ENCODE data around the gene OTOG.

OTOG gene

GRCh38 chr11:17653611-17654010, 106.6 kb downstream of the OTOG start:
- no peak for DNase-seq

- DNase-seq, result no peak
These were observed 108.6 kb downstream of the OTOG start for GRCh38 chr11:17655682-17656081.

DNA sequence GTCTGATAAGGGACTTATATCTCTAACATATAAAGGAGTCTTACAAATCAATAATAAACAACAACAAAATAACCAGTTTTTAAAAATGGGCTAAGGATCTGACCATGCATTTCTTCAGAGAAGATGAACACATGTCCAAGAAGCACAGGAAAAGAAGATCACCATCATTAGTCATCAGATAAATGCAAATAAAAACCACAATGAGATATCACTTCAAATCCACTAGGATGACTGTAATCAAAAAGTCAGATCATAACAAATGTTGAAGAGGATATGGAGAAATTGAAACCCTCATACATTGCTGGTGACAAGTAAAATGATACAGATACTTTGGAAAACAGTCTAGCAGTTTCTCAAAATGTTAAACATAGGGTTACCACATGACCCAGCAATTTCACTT, 111.2 kb downstream of the OTOG start:
- no peak for DNase-seq

DNA sequence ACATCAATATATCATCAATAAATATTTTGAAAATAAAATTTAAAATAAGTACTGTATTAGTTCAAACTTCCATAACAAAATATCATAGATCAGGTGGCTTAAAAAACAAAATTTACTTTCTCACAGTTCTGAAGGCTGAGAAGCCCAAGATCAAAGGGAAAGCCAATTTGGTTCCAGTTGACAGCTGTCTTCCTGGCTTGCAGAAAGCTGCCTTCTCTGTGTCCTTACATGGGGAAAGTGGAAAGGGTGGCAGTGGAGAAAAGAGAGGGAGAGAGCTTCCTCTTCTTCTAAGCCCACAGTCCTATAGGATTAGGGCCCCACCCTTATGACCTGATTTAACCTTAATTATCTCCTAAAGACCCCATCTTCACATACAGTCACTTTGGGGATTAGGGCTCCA, 121.1 kb downstream of the OTOG start:
- DNase-seq, result no peak

DNA sequence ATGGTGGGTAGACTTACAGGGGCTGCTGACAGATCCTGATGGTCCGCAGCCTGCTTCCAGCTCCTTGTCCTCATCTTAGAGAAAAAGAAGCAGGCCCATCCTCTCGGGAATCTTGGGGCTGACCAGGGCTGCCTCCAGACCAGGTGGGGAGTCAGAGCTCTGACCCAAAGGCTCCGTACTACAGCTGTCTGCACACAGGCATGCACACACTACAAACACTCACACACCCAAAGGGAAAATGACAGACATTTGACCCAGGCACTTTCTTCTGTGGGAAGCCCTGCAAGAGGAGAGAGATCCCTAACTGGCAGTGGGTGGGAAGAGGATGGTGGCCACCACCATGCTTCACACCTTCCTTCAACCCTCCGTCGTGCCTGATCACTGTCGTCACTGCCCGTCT, 125.4 kb downstream of the OTOG start:
- DNase-seq, result no peak

DNA sequence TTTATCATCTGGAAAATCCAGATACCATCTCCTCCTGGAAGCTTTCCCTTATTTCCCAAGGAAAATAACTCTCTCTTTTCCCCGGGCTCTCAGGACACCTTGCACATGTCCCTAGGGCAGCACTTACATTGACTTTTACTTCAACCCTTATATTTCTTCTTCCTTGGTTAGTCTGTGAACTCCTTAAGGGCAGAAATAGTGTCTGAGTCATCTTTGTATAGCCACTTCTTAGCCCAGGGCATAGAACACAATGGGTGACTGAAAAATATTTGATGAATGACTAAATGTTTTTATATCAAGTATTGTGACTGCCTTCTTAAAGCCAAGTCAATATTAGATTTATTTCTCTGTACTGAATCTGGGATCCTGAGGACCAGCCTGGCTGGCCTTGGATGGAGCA, 126.9 kb downstream of the OTOG start:
- no peak for DNase-seq

DNA sequence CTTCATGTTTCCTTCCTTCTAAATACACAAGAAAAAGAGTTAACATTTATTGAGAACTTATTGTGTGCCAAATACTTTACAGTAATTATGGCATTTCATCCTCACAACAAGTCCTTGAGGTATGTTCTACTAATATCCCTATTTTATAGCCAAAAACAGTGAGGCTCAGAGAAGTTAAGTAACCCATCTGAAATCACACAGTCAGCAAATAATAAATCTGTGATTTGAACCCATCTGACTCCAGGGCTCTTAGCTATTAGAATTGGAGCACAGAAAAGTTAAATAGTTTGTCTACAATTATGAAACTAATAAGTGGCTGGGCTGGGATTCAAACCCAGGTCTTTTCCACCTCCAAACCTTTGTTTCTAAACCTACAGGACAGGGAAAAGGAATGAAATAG, 135.8 kb downstream of the OTOG start:
- DNase-seq, result no peak

DNA sequence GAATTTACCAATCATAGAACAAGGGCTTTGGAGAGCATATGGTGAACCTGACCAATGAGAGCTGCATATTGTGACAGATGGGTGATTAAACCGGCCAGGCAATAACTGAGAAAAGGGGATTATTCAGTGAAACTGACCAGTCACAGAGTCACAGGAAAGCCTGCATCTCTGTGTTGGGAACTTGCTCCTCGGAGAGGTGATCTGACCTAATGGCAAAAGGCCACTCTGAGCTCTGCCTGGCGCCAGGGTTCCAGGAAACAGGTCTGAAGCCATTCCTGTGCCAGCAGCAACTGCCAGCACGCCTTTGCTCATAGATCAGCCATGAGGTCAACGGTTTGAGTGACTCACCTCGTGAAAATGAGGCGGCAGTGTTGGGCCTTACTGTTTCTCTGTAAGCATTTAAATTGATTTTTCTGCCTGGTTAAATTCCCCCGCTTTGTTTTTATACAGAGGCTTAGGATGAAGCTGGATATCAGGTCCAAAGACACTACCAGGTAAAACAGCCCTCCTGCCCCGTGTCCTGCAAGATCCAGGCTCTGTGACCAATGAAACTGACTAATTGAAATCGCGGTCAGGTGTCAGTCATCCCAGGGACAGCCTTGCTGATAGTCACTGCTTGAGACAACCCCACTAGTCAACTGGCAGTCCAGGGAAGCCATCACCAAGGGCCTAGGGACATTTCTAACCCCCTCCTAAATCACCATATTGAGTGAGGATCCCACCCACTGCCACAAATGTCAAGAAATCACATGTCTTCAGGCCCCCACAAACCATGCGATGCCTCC, 136.5 kb downstream of the OTOG start:
- no peak for DNase-seq

DNA sequence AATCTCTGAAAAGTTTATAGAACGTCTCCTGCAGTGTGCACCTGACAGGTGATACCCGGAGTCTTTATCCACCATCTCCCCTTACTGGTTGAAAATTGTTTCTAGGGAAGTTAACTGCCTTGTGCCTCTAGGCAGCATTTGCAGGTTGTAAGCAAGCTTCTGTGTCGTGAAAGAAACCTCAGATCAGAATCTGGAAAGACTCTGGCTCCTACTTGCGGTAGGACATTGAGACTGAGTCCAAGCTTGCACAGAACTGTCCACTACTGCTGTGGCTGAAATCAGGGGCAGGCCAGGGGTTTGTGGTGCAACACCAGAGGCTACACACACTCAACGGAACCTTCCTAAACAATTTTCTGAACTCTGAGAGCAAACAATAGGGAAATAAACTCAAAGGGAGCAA, 137.5 kb downstream of the OTOG start:
- DNase-seq, result no peak

GRCh38 chr11:17686231-17686980, 139.3 kb downstream of the OTOG start:
- DNase-seq, result no peak

GRCh38 chr11:17687946-17688670, 141.0 kb downstream of the OTOG start:
- DNase-seq, result no peak

DNA sequence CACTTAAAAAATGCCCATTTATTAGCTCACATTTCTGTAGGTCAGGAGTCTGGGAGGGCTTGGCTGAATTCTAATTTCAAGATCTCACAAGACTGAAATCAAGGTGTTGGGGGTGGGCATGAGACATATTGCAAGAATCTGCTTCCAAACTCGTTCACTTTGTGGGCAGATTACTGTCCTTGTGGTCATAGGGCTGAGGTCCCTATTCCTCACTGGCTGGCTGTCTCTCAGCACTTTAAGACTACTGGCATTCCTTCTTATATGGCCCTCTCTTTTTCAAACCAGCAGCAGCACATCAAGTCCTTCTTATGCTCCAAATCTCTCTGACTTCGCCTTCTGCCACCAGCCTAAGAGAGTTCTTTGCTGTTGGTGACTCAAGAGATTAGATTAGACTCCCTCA, 144.5 kb downstream of the OTOG start:
- no peak for DNase-seq

DNA sequence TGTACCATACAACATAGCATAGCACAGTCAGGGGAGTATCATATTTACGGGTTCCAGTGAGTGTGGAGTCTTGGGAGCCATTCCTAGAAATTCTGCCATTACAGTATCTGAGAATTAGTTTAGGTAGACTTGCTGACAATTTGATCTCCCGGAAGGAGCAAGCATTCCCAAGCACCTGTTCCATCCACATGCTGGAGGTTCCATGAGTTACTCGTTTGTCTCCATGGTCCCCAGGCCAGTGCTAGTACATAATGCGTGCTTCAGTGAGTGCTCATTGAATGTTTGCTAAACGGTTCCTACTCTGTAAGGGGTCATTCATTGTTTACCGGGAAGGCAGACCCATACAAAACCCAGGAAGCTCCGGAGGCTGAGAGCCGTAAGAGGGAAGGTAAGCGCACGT, 144.9 kb downstream of the OTOG start:
- DNase-seq, result no peak

DNA sequence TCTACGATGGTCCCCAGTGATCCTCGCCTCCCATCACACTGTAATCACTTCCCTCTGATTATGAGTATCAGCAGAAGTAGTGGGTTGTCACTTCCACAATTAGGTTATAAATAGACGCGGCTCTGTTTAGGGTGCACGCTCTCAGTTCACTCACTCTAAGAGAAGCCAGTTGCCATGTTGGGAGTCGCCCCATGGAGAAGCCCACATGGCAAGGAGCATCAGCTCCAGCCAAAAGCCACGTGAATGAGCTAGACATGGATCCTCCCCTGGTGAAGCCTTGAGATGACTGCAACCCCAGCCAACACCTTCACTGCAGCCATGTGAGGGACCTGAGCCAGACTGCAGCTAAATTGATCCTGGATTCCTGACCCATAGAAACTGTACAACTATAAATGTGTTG, 145.9 kb downstream of the OTOG start:
- no peak for DNase-seq

DNA sequence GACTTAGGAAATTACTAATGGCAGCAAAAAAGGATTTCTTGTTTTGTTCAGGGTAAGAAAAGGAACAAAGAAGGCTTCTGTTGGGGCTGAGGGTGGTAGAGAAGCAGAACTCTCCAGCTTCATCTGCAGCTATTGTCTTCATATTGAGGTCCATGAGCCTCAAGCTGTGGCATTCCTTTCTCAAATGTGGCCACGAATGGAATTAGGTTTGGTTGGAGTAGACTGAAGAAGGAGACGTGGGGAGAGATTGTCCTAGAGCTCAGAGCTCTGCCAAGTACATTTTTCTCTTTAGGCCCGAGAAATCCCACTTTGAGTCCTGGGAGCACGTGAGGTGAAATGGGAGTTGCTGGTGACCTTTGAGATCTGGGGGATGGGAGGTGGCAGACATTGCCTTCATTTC, 146.5 kb downstream of the OTOG start:
- no peak for DNase-seq

DNA sequence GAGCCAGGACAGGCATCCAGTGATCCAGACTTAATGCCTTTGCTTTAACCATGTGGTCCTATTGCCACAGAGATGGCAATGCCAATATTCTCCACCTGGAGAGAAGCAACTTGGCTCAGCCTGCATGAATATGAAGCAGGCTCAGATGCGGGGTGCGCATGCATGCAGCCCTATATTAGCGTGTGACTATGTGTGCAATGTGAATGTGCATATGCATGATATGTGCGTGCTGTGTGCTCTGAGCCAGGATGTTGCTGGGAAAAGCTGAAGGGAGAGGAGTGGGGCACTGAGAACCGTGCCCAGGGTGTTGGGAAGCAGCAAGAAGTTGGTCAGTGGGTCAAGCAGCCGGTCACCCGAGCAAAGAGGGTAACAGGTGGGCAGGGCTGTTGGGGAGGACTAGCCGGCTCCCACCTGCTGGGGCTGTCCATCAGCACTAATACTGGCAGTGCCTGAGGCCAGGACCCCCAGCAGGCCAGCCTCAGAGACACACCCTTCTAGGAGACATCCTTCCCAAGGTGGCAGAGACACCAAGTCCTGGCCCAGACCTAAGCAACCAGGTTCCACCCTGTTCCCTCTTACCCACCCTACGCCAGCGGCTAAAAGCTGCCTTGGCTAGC, 147.5 kb downstream of the OTOG start:
- DNase-seq, result no peak

- DNase-seq, result no peak
These were observed 148.7 kb downstream of the OTOG start for GRCh38 chr11:17695454-17696441.

GRCh38 chr11:17696741-17697140, 149.7 kb downstream of the OTOG start:
- DNase-seq, result no peak

Data from CD4-positive, alpha-beta T cell treated with Interferon alpha-2 for 1 hour (primary cell).